ENCODE measurements around the gene BCAS4.
"Not testable (repeated sequence)": the region's sequence is repeated elsewhere in the genome, so short reads cannot be mapped to it uniquely, and the experiment has no call there.

BCAS4 gene

DNA sequence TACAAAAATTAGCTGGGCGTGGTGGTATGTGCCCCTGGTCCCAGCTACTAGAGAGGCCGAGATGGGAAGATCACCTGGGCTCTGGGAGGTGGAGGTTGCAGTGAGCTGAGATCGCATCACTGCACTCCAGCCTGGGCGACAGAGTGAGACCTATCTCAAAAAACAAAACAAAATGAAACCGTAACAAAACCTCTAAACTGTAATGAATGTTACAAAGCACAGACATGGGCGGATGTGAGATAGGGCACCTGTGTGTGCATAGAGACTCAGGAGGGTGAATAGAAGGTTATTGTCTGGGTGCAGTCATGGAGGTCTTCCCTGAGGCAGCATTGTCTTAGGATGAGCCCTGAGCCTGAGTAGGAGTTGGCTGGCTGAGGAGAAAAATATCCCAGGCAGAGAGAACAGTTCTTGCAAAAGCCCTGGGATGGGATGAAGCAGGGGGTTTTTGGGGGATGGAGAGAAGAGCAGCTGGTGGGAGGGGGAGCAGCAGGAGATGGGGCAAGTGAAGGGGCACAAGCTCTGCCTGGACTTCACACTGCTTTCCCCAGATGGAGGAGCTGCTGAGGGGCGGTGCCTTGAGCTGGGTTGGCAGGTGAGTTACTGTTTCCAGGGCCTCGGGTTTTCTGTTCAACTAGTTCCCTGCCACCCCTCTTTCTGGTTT is 5.2 kb downstream of the BCAS4 start:
- H3K4me3 ChIP-seq (ENCODE audit: control insufficient read depth, low read depth, low read length), result no peak overlapping the region
- TF ChIP-seq, protein P1, sequence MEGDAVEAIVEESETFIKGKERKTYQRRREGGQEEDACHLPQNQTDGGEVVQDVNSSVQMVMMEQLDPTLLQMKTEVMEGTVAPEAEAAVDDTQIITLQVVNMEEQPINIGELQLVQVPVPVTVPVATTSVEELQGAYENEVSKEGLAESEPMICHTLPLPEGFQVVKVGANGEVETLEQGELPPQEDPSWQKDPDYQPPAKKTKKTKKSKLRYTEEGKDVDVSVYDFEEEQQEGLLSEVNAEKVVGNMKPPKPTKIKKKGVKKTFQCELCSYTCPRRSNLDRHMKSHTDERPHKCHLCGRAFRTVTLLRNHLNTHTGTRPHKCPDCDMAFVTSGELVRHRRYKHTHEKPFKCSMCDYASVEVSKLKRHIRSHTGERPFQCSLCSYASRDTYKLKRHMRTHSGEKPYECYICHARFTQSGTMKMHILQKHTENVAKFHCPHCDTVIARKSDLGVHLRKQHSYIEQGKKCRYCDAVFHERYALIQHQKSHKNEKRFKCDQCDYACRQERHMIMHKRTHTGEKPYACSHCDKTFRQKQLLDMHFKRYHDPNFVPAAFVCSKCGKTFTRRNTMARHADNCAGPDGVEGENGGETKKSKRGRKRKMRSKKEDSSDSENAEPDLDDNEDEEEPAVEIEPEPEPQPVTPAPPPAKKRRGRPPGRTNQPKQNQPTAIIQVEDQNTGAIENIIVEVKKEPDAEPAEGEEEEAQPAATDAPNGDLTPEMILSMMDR (IDR thresholded peaks at IDR 0.05; ENCODE audit: control insufficient read depth, insufficient read depth, low read depth, low read length, missing control alignments), result no peak

DNA sequence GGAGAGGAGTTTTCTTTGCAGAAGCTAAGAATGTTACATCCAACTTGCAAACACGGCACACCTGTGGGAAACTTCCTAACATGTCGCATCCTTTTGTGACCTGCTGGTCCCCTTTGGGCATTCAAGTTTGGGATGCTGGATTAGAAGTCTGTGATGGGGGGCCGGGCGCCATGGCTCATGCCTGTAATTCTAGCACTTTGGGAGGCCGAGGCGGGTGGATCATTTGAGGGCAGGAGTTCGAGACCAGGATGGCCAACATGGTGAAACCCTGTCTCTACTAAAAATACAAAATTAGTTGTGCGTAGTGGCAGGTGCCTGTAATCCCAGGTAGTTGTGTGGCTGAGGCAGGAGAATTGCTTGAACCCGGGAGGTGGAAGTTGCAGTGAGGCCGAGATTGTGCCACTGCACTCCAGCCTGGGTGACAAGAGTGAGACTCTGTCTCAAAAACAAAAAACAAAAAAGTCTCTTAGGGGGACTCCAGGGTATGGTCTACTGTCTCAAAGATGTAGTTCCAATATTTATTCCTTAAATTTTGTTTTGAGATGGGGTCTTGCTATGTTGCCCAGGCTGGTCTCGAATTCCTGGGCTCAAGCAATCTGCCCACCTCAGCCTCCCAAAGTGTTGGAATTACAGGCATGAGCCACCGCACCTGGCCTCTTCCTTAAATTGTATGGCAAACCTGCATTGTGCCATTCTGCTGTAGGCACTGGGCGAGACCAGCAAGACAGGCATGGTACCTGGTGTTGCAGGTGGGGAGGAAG is 6.3 kb downstream of the BCAS4 start:
- H3K4me3 ChIP-seq (ENCODE audit: control insufficient read depth, low read depth, low read length); DNase-seq (ENCODE audit: low read depth): not testable (repeated sequence)

More for the DNA sequence above, 5.2 kb downstream of the BCAS4 start:
- DNase-seq (ENCODE audit: low read depth), result no peak

DNA sequence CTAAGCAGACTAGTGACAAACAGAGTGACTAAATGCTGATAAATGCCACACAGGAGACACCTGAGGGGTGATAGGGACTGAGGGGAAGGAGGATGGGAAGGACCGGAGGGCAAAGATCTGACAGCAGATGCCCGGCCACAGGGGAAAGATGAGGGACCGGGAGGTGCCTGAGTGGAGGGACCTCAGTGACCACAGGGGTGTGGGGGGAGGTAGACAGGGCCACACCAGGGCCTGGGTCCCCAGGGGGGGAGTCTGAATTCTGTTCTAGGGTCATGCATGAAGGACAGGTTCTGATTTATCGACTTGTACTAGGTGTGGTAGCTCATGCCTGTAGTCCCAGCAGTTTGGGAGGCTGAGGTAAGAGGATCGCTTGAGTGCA is 6.9 kb downstream of the BCAS4 start:
- no peak for DNase-seq (ENCODE audit: low read depth)
- no peak overlapping the region for H3K4me3 ChIP-seq (ENCODE audit: control insufficient read depth, low read depth, low read length)
- TF ChIP-seq, protein P1 (IDR thresholded peaks at IDR 0.05; ENCODE audit: control insufficient read depth, insufficient read depth, low read depth, low read length, missing control alignments), result no peak

DNA sequence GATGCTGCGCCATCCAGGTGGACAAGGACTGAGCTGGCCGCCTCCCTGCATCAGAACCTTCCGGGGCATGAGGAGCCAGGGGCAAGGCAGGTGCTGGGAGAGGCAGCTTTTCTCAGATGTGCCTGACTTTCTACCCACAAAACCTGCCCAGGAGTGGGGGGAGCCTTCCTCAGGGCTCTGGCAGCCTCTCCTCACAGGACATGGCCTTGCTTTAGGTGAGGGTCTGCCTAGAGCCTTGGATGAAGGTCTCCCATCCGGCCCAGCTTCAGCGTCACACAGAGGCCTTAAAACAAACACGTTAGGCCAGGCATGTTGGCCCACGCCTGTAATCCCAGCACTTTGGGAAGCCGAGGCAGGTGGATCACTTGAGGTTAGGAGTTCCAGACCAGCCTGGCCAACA is 7.4 kb downstream of the BCAS4 start:
- DNase-seq (ENCODE audit: low read depth), result no peak
- TF ChIP-seq, protein P1 (IDR thresholded peaks at IDR 0.05; ENCODE audit: control insufficient read depth, insufficient read depth, low read depth, low read length, missing control alignments), result no peak
- H3K4me3 ChIP-seq (ENCODE audit: control insufficient read depth, low read depth, low read length), result no peak overlapping the region

DNA sequence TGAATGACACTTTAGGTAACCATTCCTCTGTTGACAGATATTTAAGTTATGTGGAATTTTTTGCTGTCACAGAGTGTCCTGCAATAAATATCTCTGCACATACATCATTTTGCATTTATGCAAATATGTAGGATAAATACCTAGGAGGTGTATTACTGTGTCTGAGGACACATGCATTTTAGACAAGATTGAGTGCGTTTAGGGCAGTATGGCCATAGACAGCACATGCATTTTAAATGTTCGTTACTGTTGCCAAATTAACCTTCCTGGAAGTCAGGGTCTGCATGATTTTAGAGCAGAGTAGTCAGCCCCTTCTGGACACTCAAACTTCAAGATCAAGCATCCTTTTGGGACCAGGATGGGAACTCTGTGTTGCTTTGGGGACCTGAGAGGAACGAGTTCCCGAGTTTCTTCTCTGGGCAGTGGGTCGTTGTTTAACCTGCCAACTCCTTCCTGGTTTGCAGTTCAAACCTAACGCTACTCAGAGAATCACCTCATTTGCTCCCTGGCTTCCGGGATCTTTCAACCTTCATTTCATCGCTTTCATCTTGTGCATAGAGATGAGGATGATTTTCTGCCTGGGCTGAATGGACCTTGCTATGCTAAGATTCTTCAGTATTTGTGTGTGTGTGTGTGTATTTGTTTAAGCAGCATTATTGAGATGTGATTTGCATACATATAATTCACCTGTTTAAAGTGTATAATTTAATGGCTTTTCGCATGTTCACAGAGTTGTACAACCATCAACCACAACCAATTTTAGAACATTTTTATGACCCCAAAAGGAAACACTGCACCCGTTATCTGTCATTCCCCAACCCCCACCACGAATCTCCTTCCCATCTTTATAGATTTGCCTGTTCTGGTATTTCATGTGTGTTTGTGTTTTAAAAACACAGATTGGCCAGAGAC is 9.8 kb downstream of the BCAS4 start:
- TF ChIP-seq, protein P1 (IDR thresholded peaks at IDR 0.05; ENCODE audit: control insufficient read depth, insufficient read depth, low read depth, low read length, missing control alignments), result no peak
- no peak overlapping the region for H3K4me3 ChIP-seq (ENCODE audit: control insufficient read depth, low read depth, low read length)
- no peak for DNase-seq (ENCODE audit: low read depth)

DNA sequence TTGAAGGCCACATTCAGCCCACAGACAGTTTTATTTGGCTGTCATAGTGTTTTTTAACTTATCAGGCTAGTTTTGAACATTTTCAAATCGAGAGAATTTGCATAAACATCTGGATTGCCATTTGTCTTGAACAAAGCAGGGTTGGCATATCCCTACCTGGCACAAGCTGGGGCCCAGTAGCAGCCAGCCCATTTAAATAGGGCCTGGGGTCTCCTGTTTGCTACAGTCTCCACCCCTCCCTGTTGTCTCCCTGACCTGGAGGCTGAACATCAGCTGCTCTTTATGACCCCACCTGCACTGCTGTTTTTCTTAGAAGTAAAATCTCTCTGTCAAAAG is 10.5 kb downstream of the BCAS4 start:
- no peak for DNase-seq (ENCODE audit: low read depth)
- H3K4me3 ChIP-seq (ENCODE audit: control insufficient read depth, low read depth, low read length), result no peak overlapping the region
- TF ChIP-seq, protein P1 (IDR thresholded peaks at IDR 0.05; ENCODE audit: control insufficient read depth, insufficient read depth, low read depth, low read length, missing control alignments), result no peak

Data from AG09309 (cell line).